Neural progenitor cell (in vitro differentiated cells): ENCODE data around the gene ARHGAP22.

ENCODE experiments used
- CTCF ChIP-seq: fragments of 200-600 bp; sonication (generic); IDR thresholded peaks from 2 replicates; pipeline ENCODE4 v1.5.1; 2017; ENCODE audit warnings: antibody characterized with exemption, mild to moderate bottlenecking
- EZH2 ChIP-seq: fragments of 200-600 bp; sonication (generic); IDR thresholded peaks from 2 replicates; pipeline ENCODE4 v1.6.1; 2017; ENCODE audit warnings: antibody characterized with exemption, mild to moderate bottlenecking, moderate library complexity
- EZH2phosphoT487 ChIP-seq: fragments of 200-600 bp; sonication (generic); IDR thresholded peaks from 2 replicates; pipeline ENCODE4 v1.6.1; 2017; ENCODE audit warnings: antibody characterized with exemption

GRCh38 chr10:48572414-48572813 is 32.5 kb downstream of the ARHGAP22 start:
- no peak for TF ChIP-seq CTCF
- no peak for TF ChIP-seq EZH2
- no peak for TF ChIP-seq EZH2phosphoT487
